ENCODE measurements around the gene DIS3L2. TPM values are rescaled to one million over a fixed set of nuclear protein-coding genes. Genes with fewer than 3 reads are reported as not detected.

DIS3L2 gene
- polyA plus RNA-seq, 1 experiment = 8.2 TPM

- POLR2A ChIA-PET = no interaction called here
- no peak overlapping the region for H3K4me3 ChIP-seq (ENCODE audit: low read depth, low read length)
- CTCF ChIA-PET = interaction anchor here (0.6 to 3.1 kb wide), 14 partner anchors 9 to 806 kb away, joined by 3 to 18 read pairs (median 4); no protein-coding TSS in a partner anchor
These were observed 331.1 kb downstream of the DIS3L2 start for GRCh38 chr2:232292395-232293154.

GRCh38 chr2:232293191-232293590 lies 331.7 kb downstream of the DIS3L2 start:
- Histone ChIP-seq H3K27ac (ENCODE audit: low read depth, low read length) (no peak overlapping the region), H3K27me3 (ENCODE audit: control insufficient read depth, insufficient read depth, low read length) (no peaks in the 10 kb centered on the region), H3K4me3 (ENCODE audit: low read depth, low read length) (no peak overlapping the region), H3K9me3 (ENCODE audit: control insufficient read depth, insufficient read depth, low read length) (no peaks in the 10 kb centered on the region)
- no peak for DNase-seq (ENCODE audit: low read depth, low spot score)
- ChIA-PET CTCF (interaction anchor here (0.6 to 3.1 kb wide), 14 partner anchors 8 to 397 kb away, joined by 3 to 18 read pairs (median 4); no protein-coding TSS in a partner anchor), POLR2A (no interaction called here)
- TF ChIP-seq, protein P1, sequence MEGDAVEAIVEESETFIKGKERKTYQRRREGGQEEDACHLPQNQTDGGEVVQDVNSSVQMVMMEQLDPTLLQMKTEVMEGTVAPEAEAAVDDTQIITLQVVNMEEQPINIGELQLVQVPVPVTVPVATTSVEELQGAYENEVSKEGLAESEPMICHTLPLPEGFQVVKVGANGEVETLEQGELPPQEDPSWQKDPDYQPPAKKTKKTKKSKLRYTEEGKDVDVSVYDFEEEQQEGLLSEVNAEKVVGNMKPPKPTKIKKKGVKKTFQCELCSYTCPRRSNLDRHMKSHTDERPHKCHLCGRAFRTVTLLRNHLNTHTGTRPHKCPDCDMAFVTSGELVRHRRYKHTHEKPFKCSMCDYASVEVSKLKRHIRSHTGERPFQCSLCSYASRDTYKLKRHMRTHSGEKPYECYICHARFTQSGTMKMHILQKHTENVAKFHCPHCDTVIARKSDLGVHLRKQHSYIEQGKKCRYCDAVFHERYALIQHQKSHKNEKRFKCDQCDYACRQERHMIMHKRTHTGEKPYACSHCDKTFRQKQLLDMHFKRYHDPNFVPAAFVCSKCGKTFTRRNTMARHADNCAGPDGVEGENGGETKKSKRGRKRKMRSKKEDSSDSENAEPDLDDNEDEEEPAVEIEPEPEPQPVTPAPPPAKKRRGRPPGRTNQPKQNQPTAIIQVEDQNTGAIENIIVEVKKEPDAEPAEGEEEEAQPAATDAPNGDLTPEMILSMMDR (IDR thresholded peaks at IDR 0.05; ENCODE audit: low read depth, low read length) = no peak

More at GRCh38 chr2:232292395-232293154, 331.1 kb downstream of the DIS3L2 start:
- TF ChIP-seq, protein P1 (IDR thresholded peaks at IDR 0.05; ENCODE audit: low read depth, low read length) = peak; percentile 71
- no peaks in the 10 kb centered on the region for H3K27me3 ChIP-seq (ENCODE audit: control insufficient read depth, insufficient read depth, low read length)
- peak; percentile 20 for DNase-seq (ENCODE audit: low read depth, low spot score)
- no peak overlapping the region for H3K27ac ChIP-seq (ENCODE audit: low read depth, low read length)
- H3K9me3 ChIP-seq (ENCODE audit: control insufficient read depth, insufficient read depth, low read length) = no peaks in the 10 kb centered on the region

DNA sequence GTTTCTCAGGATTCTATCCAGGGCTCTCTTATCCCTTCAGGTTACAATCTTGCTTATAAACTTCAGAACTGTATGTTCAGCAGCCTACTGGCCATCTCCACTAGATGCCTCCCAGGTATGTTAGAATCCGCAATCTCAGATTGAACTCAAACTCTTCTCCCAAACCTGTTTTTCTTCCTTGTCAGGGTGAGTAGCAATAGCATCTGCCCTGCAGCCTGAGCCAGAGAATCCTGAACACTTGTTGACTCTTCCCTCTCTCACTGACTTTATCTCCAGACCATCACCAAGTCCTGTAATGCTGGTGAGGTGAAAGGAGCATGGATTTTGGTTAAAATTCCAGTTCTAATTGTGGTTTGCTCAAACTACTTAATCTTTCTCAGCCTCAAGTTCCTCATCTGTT lies 334.5 kb downstream of the DIS3L2 start:
- Histone ChIP-seq H3K9me3 (ENCODE audit: control insufficient read depth, insufficient read depth, low read length) (no peaks in the 10 kb centered on the region), H3K27me3 (ENCODE audit: control insufficient read depth, insufficient read depth, low read length) (no peaks in the 10 kb centered on the region), H3K4me3 (ENCODE audit: low read depth, low read length) (no peak overlapping the region), H3K27ac (ENCODE audit: low read depth, low read length) (no peak overlapping the region)
- no peak for DNase-seq (ENCODE audit: low read depth, low spot score)
- TF ChIP-seq, protein P1 (IDR thresholded peaks at IDR 0.05; ENCODE audit: low read depth, low read length) = no peak
- CTCF ChIA-PET = no interaction called here
- POLR2A ChIA-PET = no interaction called here

GRCh38 chr2:232296776-232297525 lies 335.4 kb downstream of the DIS3L2 start:
- H3K4me3 ChIP-seq (ENCODE audit: low read depth, low read length) = no peak overlapping the region
- H3K27ac ChIP-seq (ENCODE audit: low read depth, low read length) = no peak overlapping the region
- H3K27me3 ChIP-seq (ENCODE audit: control insufficient read depth, insufficient read depth, low read length) = no peaks in the 10 kb centered on the region
- CTCF ChIA-PET = no interaction called here
- no peak for DNase-seq (ENCODE audit: low read depth, low spot score)
- POLR2A ChIA-PET = no interaction called here
- TF ChIP-seq, protein P1 (IDR thresholded peaks at IDR 0.05; ENCODE audit: low read depth, low read length) = no peak
- H3K9me3 ChIP-seq (ENCODE audit: control insufficient read depth, insufficient read depth, low read length) = no peaks in the 10 kb centered on the region

GRCh38 chr2:232299084-232299483 lies 337.6 kb downstream of the DIS3L2 start:
- no peak overlapping the region for H3K27ac ChIP-seq (ENCODE audit: low read depth, low read length)
- H3K27me3 ChIP-seq (ENCODE audit: control insufficient read depth, insufficient read depth, low read length) = no peaks in the 10 kb centered on the region
- CTCF ChIA-PET = interaction anchor here (0.6 to 1.3 kb wide), 2 partner anchors 9 to 70 kb away, joined by 3 read pairs; no protein-coding TSS in a partner anchor
- TF ChIP-seq, protein P1 (IDR thresholded peaks at IDR 0.05; ENCODE audit: low read depth, low read length) = no peak
- DNase-seq (ENCODE audit: low read depth, low spot score) = no peak
- H3K4me3 ChIP-seq (ENCODE audit: low read depth, low read length) = no peak overlapping the region
- H3K9me3 ChIP-seq (ENCODE audit: control insufficient read depth, insufficient read depth, low read length) = no peaks in the 10 kb centered on the region
- POLR2A ChIA-PET = no interaction called here

Data from AG04450 (cell line).